ENCODE results near the gene BTBD2.
A peak's percentile ranks its signal among the peaks of the same experiment; 100 is the strongest.

BTBD2 gene

GRCh38 chr19:2015608-2015950, at the start of gene BTBD2:
TSS of gene BTBD2 (minus strand) at chr19:2015714. CDS start at chr19:2015703, 11 bp downstream.
- DNase-seq (ENCODE audit: low read depth in 2 of 2), result peak; percentile 57 to 58

- no peak for DNase-seq (ENCODE audit: low read depth in 2 of 2)
Measured at GRCh38 chr19:2064788-2065524, 49.4 kb upstream of the BTBD2 start.

GRCh38 chr19:2064395-2064787, 48.9 kb upstream of the BTBD2 start:
- no peak for DNase-seq (ENCODE audit: low read depth in 2 of 2)

GRCh38 chr19:2063824-2064223, 48.3 kb upstream of the BTBD2 start:
- DNase-seq (ENCODE audit: low read depth in 2 of 2), result no peak

GRCh38 chr19:2062770-2063169, 47.3 kb upstream of the BTBD2 start:
- no peak for DNase-seq (ENCODE audit: low read depth in 2 of 2)

GRCh38 chr19:2062389-2062729, 46.8 kb upstream of the BTBD2 start:
- no peak for DNase-seq (ENCODE audit: low read depth in 2 of 2)

- DNase-seq (ENCODE audit: low read depth in 2 of 2), result peak; percentile 94
Measured at GRCh38 chr19:2061495-2062388, 46.2 kb upstream of the BTBD2 start.

GRCh38 chr19:2060884-2061494, 45.5 kb upstream of the BTBD2 start:
- DNase-seq (ENCODE audit: low read depth in 2 of 2), result no peak

- DNase-seq (ENCODE audit: low read depth in 2 of 2), result no peak
Measured at GRCh38 chr19:2059422-2060201, 44.1 kb upstream of the BTBD2 start.

GRCh38 chr19:2058570-2059421, 43.3 kb upstream of the BTBD2 start:
- DNase-seq (ENCODE audit: low read depth in 2 of 2), result no peak

GRCh38 chr19:2057484-2058469, 42.3 kb upstream of the BTBD2 start:
- no peak for DNase-seq (ENCODE audit: low read depth in 2 of 2)

GRCh38 chr19:2056837-2057192, 41.3 kb upstream of the BTBD2 start:
- DNase-seq (ENCODE audit: low read depth in 2 of 2), result no peak

- no peak for DNase-seq (ENCODE audit: low read depth in 2 of 2)
Measured at GRCh38 chr19:2055931-2056836, 40.7 kb upstream of the BTBD2 start.

GRCh38 chr19:2054763-2055162, 39.2 kb upstream of the BTBD2 start:
- no peak for DNase-seq (ENCODE audit: low read depth in 2 of 2)

GRCh38 chr19:2053601-2054389, 38.3 kb upstream of the BTBD2 start:
- DNase-seq (ENCODE audit: low read depth in 2 of 2), result no peak

GRCh38 chr19:2051773-2052704, 36.5 kb upstream of the BTBD2 start:
- DNase-seq (ENCODE audit: low read depth in 2 of 2), result no peak

Measured in fibroblast of skin of left biceps (primary cell).